HEK293T (cell line): ENCODE data around the gene CGNL1.

ENCODE experiments used
- CTCF ChIA-PET: fragments of 350-600 bp; formaldehyde crosslinking; extraction: SDS; loops from one replicate; lab custom pipeline; 2021; ENCODE audit warnings: antibody characterized with exemption, inconsistent platforms; lab: Yijun Ruan, JAX
- POLR2A ChIA-PET: fragments of 350-600 bp; formaldehyde crosslinking; extraction: SDS; loops from one replicate; lab custom pipeline; 2020; ENCODE audit warnings: antibody characterized with exemption, inconsistent platforms; lab: Yijun Ruan, JAX
- DNase-seq: peaks from one replicate; pipeline ENCODE4 v3.0.0; 2012; ENCODE audit warnings: mixed read lengths; ENCODE audit errors: extremely low spot score
- ARNT ChIP-seq: fragments of 450-650 bp; IDR thresholded peaks from 2 replicates; pipeline ENCODE4 v1.6.1; 2017; ENCODE audit warnings: mild to moderate bottlenecking
- BHLHE40 ChIP-seq: fragments of 450-650 bp; IDR thresholded peaks from 2 replicates; pipeline ENCODE4 v1.6.1; 2016; ENCODE audit warnings: mild to moderate bottlenecking, moderate library complexity, borderline replicate concordance
- CTBP1 ChIP-seq: fragments of 450-650 bp; IDR thresholded peaks from 2 replicates; pipeline ENCODE4 v1.6.1; 2016; ENCODE audit warnings: borderline replicate concordance
- ELF4 ChIP-seq: fragments of 450-650 bp; IDR thresholded peaks from 2 replicates; pipeline ENCODE4 v1.6.1; 2017; ENCODE audit warnings: antibody characterized with exemption
- FOXA1 ChIP-seq: fragments of 450-650 bp; IDR thresholded peaks from 2 replicates; pipeline ENCODE4 v1.6.1; 2016; ENCODE audit warnings: mild to moderate bottlenecking
- FOXK2 ChIP-seq: fragments of 450-650 bp; IDR thresholded peaks from 2 replicates; pipeline ENCODE4 v1.6.1; 2016; ENCODE audit warnings: mild to moderate bottlenecking
- FOXM1 ChIP-seq: fragments of 450-650 bp; IDR thresholded peaks from 2 replicates; pipeline ENCODE4 v1.6.1; 2017; ENCODE audit warnings: mild to moderate bottlenecking, borderline replicate concordance
- HDGF ChIP-seq: fragments of 450-650 bp; IDR thresholded peaks from 2 replicates; pipeline ENCODE4 v1.6.1; 2017; ENCODE audit warnings: antibody characterized with exemption, borderline replicate concordance
- L3MBTL2 ChIP-seq: fragments of 450-650 bp; conservative IDR thresholded peaks from 2 replicates; pipeline ENCODE4 v1.6.1; 2016; ENCODE audit warnings: mild to moderate bottlenecking
- LEF1 ChIP-seq: fragments of 450-650 bp; IDR thresholded peaks from 2 replicates; pipeline ENCODE4 v1.6.1; 2017; ENCODE audit warnings: mild to moderate bottlenecking, borderline replicate concordance
- NFRKB ChIP-seq: fragments of 450-650 bp; IDR thresholded peaks from 2 replicates; pipeline ENCODE4 v1.6.1; 2016; ENCODE audit warnings: mild to moderate bottlenecking, moderate library complexity
- SP1 ChIP-seq: fragments of 450-650 bp; IDR thresholded peaks from 2 replicates; pipeline ENCODE4 v1.6.1; 2017
- SUZ12 ChIP-seq: fragments of 450-650 bp; IDR thresholded peaks from 2 replicates; pipeline ENCODE4 v1.6.1; 2016; ENCODE audit warnings: mild to moderate bottlenecking
- TARDBP ChIP-seq: fragments of 450-650 bp; IDR thresholded peaks from 2 replicates; pipeline ENCODE4 v1.6.1; 2016
- ZNF384 ChIP-seq: fragments of 450-650 bp; IDR thresholded peaks from 2 replicates; pipeline ENCODE4 v1.6.1; 2016
- TF ChIP-seq, protein P1 (sequence below): fragments of 450-650 bp; IDR thresholded peaks from 2 replicates; pipeline ENCODE4 v1.6.1; 2016

CGNL1 gene

DNA sequence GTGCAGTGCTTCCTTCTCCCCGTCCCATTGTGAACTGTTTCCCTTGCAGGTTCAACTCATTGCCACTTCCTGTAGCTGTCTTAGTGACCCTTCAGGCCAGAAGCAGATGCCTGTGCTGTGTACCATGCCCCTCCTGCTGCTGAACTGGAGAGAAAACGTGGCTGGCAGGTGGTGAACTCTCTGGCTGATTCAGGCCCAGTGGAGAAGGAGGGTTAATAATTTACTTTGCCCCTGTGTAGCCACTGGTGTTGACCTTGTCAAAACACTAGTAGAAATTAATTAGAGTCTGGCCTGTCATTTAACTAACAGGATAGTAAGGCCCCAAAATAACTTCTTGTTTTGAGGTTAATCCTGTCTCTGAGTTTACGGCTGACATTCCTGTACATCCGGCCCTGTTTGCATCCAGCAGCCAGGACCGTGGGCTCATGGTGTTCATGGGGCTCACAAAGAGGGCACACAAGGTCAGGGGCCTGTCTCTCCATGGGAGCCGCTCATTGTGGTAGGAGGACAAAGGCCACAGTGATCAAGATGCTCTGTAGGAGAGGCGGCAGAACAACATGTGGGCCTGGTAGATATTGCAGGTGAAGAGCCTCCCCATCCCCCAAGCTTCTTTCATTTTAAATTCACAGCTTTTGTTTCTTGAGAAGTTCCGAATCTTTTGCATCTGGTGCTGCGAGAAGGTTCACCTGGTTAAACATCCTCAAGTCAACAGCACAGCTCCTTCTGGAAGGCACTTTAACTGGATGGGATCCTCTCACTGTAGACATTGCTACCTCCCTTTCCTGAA lies 101.6 kb downstream of the CGNL1 start:
- CTCF ChIA-PET = no interaction called here
- TF ChIP-seq SUZ12 = no peak
- TF ChIP-seq, protein P1, sequence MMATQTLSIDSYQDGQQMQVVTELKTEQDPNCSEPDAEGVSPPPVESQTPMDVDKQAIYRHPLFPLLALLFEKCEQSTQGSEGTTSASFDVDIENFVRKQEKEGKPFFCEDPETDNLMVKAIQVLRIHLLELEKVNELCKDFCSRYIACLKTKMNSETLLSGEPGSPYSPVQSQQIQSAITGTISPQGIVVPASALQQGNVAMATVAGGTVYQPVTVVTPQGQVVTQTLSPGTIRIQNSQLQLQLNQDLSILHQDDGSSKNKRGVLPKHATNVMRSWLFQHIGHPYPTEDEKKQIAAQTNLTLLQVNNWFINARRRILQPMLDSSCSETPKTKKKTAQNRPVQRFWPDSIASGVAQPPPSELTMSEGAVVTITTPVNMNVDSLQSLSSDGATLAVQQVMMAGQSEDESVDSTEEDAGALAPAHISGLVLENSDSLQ = no peak
- TF ChIP-seq ZNF384 = no peak
- TF ChIP-seq ARNT = no peak
- TF ChIP-seq TARDBP = no peak
- no peak for TF ChIP-seq FOXA1
- no peak for TF ChIP-seq HDGF
- TF ChIP-seq L3MBTL2 = no peak
- TF ChIP-seq BHLHE40 = no peak
- TF ChIP-seq NFRKB = no peak
- TF ChIP-seq FOXM1 = no peak
- TF ChIP-seq SP1 = no peak
- TF ChIP-seq ELF4 = no peak
- TF ChIP-seq LEF1 = no peak
- no peak for DNase-seq
- POLR2A ChIA-PET = no interaction called here

DNA sequence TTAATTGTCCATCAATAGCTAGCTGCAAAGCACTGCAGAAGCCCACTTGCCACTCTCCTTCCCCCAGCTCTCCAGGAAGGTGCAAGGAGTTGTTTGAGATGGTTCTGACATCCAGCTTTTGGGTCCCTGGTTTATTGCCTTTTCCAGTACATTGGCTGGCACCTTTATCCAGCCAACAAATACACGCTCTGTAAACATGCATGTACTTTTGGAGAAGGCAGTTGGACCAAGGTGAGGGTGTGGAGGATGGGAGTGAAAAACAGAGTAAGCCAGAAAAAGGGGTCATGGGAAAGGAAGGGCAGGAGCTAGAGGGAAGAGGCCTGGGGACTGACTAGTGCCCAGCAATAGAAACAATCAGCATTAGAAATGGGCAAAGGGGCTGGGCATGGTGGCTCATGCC lies 102.7 kb downstream of the CGNL1 start:
- DNase-seq = no peak
- ChIA-PET POLR2A (no interaction called here), CTCF (no interaction called here)
- TF ChIP-seq HDGF = no peak
- no peak for TF ChIP-seq CTBP1
- TF ChIP-seq, protein P1 = no peak
- no peak for TF ChIP-seq ZNF384
- TF ChIP-seq SP1 = no peak
- no peak for TF ChIP-seq SUZ12
- TF ChIP-seq TARDBP = no peak
- TF ChIP-seq FOXK2 = no peak
- TF ChIP-seq L3MBTL2 = no peak
- no peak for TF ChIP-seq ELF4
- TF ChIP-seq ARNT = no peak
- TF ChIP-seq FOXA1 = no peak

DNA sequence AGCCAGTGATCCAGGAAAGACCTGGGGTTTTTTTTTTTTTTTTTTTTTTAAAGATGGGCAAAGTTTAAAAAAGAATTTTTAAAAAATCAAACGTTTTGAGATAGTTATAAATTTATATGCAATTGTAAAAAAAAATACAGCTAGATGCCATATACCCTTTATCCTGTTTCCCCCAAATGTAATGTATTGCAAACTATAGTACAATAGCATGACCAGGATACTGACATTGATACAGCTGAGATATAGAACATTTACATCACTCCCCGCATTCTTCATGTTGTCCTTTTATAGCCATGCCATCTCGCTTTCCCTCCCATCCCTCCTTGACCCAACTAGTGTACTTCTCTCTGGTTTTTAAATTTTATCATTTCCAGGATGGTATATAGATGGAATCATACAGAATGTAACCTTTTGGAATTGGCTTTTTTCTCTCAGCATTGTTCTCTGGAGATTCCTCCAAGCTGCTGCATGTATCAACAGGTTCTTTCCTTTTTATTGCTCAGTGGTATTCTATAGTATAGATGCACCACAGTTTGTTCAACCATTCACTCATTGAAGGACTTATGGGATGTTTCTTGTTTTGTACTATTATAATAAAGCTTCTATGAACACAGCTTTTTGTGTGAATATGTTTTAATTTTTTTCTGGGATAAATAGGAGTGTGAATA lies 104.9 kb downstream of the CGNL1 start:
- no peak for DNase-seq
- ChIA-PET CTCF (interaction anchor here (0.6 kb wide), 2 partner anchors 19 to 224 kb away, joined by 4 to 6 read pairs; no protein-coding TSS in a partner anchor), POLR2A (no interaction called here)
- no peak for TF ChIP-seq ELF4
- no peak for TF ChIP-seq SUZ12
- no peak for TF ChIP-seq BHLHE40
- TF ChIP-seq TARDBP = no peak
- TF ChIP-seq FOXM1 = no peak
- no peak for TF ChIP-seq ZNF384
- TF ChIP-seq LEF1 = no peak
- no peak for TF ChIP-seq ARNT
- TF ChIP-seq HDGF = no peak
- TF ChIP-seq SP1 = no peak
- no peak for TF ChIP-seq CTBP1

DNA sequence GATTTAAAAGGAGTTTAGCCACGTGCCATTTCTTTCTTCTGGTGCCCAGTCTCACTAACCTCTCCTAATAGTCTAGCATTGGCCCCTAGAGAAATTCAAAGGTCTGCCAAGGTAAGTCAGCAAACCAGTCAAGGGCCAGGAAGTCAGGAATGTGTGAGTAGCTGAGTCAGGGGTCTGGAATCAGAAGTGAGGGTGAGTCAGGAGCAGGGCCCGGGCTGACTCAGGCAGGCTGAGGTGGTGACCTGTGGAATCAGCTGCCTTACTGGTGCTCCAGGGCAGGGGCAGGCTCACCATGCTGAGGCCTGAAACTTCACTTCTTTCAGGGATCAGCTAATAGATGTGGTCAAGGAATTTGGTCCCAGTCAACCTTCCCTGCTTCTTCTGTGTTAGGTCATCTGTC lies 109.6 kb downstream of the CGNL1 start:
- ChIA-PET CTCF (no interaction called here), POLR2A (no interaction called here)
- TF ChIP-seq ZNF384 (no peak), ELF4 (no peak), SP1 (no peak), CTBP1 (no peak), LEF1 (no peak)

DNA sequence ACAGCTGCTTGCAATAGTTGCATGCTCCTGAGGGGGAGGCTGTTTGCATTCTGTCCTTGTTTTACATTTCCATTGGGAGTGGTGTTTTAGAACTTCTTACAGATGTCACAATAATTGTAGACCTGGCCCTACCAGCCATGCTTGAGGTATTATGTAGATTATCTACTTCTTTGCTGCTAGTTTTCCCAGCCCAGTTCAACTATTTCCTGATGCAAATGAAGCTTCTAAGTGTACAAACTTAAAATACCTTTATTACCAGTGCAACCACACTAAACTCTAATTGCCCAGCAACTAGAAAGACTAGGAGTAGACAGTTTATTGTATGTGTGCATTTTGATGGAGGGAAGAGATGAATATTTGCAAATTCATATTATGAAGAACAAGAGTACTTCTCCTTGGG lies 110.5 kb downstream of the CGNL1 start:
- TF ChIP-seq FOXM1 (no peak), ZNF384 (no peak), LEF1 (no peak), ELF4 (no peak), SP1 (no peak), CTBP1 (no peak), NFRKB (no peak), FOXA1 (no peak), ARNT (no peak), HDGF (no peak), BHLHE40 (no peak), SUZ12 (no peak), TARDBP (no peak), FOXK2 (no peak), L3MBTL2 (no peak)
- TF ChIP-seq, protein P1 = no peak
- ChIA-PET POLR2A (no interaction called here), CTCF (no interaction called here)
- no peak for DNase-seq

More for the DNA sequence above, 109.6 kb downstream of the CGNL1 start:
- DNase-seq = no peak

DNA sequence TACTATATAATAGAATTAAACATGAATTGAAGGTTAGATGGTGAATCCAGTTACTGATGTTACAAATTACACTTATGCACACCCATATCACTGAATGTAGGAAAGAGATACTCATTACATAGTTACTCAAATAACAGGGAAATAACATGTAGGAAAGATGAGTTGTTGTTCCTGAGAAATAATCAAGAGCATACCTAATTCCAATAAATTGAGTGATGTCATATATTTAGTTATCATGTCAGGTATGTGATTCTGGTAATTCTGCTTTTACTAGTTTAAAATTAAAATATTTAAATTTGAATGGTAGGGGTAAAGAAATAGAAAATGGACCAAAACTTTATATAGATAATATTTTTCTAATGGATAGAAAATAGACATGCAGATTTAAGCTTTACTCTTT lies 112.8 kb downstream of the CGNL1 start:
- no peak for DNase-seq
- ChIA-PET POLR2A (interaction anchor here (0.6 kb wide), 1 partner anchor 28 kb away, joined by 3 read pairs; no protein-coding TSS in a partner anchor), CTCF (no interaction called here)
- no peak for TF ChIP-seq FOXK2
- TF ChIP-seq BHLHE40 = no peak
- TF ChIP-seq FOXA1 = no peak
- TF ChIP-seq NFRKB = no peak
- no peak for TF ChIP-seq ARNT
- no peak for TF ChIP-seq ELF4
- TF ChIP-seq FOXM1 = no peak
- TF ChIP-seq TARDBP = no peak
- TF ChIP-seq SP1 = no peak
- no peak for TF ChIP-seq CTBP1
- TF ChIP-seq SUZ12 = no peak
- TF ChIP-seq LEF1 = no peak
- TF ChIP-seq, protein P1 = no peak
- no peak for TF ChIP-seq L3MBTL2
- TF ChIP-seq HDGF = no peak
- no peak for TF ChIP-seq ZNF384
